ENCODE data around the gene PYY. TPM values are rescaled to one million over a fixed set of nuclear protein-coding genes. Genes with fewer than 3 reads are reported as not detected.
A peak's percentile ranks its signal among the peaks of the same experiment; 100 is the strongest.
"Not testable (repeated sequence)": the region's sequence is repeated elsewhere in the genome, so short reads cannot be mapped to it uniquely, and the experiment has no call there.

PYY gene
- polyA plus RNA-seq, 3 donors from 2014 or later: not detected

DNA sequence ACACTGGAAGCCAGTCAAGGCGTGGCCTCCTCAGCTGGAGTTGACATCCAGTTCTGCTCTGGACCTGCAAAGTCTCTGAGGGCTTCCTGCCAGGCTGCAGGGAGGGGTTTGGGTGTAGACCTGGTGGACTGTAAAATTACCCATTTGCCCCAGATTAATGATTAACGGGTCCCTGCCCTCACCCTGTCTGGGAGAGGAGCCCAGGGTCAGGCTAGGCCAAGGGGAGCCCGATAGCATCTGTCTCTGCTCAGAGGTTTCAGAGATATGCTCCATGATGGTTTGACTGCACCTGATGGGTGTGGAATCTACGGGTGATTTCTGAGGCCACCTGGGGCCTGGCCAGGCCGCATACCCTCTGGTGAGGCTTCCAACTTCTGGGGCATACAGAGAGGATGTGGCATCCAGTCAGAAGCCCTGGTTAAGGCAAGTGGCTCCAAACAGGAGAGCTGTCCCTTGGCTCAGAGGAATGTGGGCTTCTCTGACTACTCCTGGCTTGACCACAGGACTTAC, 22.6 kb downstream of the PYY start:
- Mint-ChIP-seq H3K27ac (no peak overlapping the region), H3K4me3 (no peak overlapping the region), H3K9me3 (no peaks in the 10 kb centered on the region), H3K4me1 (peaks cover 16 to 19% of the 10 kb centered on the region in 2 donors), H3K27me3 (ENCODE audit: low read depth in 3 of 3) (peaks cover 6 to 19% (median 12%) of the 10 kb centered on the region in 3 donors), H3K36me3 (no peaks in the 10 kb centered on the region)
- DNase-seq: no peak

- no peak for DNase-seq
- H3K4me3 Mint-ChIP-seq: no peak overlapping the region
- peaks cover 18 to 19% of the 10 kb centered on the region in 2 donors for H3K4me1 Mint-ChIP-seq
- no peaks in the 10 kb centered on the region for H3K9me3 Mint-ChIP-seq
- H3K27ac Mint-ChIP-seq: no peak overlapping the region
- H3K27me3 Mint-ChIP-seq (ENCODE audit: low read depth in 3 of 3): peaks cover 6 to 21% (median 13%) of the 10 kb centered on the region in 3 donors
- no peaks in the 10 kb centered on the region for H3K36me3 Mint-ChIP-seq
Measured at GRCh38 chr17:43928609-43929008, 25.1 kb downstream of the PYY start.

- H3K4me1 Mint-ChIP-seq: peaks cover 18 to 19% of the 10 kb centered on the region in 2 donors
- not testable (repeated sequence) for DNase-seq, H3K9me3 Mint-ChIP-seq, H3K36me3 Mint-ChIP-seq
- H3K27me3 Mint-ChIP-seq (ENCODE audit: low read depth in 3 of 3): peaks cover 6 to 24% (median 13%) of the 10 kb centered on the region in 3 donors
- peak overlapping the region; percentile 73 to 87 (median 79) for H3K4me3 Mint-ChIP-seq
- H3K27ac Mint-ChIP-seq: peak overlapping the region in 5 of 6 donors; percentile 5 to 80 (median 38)
Measured at GRCh38 chr17:43927929-43928328, 25.8 kb downstream of the PYY start.

- DNase-seq: no peak
- peak overlapping the region; percentile 73 to 87 (median 79) for H3K4me3 Mint-ChIP-seq
- H3K27me3 Mint-ChIP-seq (ENCODE audit: low read depth in 3 of 3): peaks cover 6 to 24% (median 11%) of the 10 kb centered on the region in 3 donors
- H3K36me3 Mint-ChIP-seq: no peaks in the 10 kb centered on the region
- no peaks in the 10 kb centered on the region for H3K9me3 Mint-ChIP-seq
- H3K27ac Mint-ChIP-seq: peak overlapping the region in 5 of 6 donors; percentile 5 to 80 (median 38)
- H3K4me1 Mint-ChIP-seq: peaks cover 18 to 19% of the 10 kb centered on the region in 2 donors
Measured at GRCh38 chr17:43927060-43927864, 26.5 kb downstream of the PYY start.

GRCh38 chr17:43924558-43924957, 29.2 kb downstream of the PYY start:
- peaks cover 18 to 19% of the 10 kb centered on the region in 2 donors for H3K4me1 Mint-ChIP-seq
- H3K4me3 Mint-ChIP-seq: no peak overlapping the region
- H3K27me3 Mint-ChIP-seq (ENCODE audit: low read depth in 3 of 3): peaks cover 4 to 18% (median 10%) of the 10 kb centered on the region in 3 donors
- DNase-seq: no peak
- no peak overlapping the region for H3K27ac Mint-ChIP-seq
- no peaks in the 10 kb centered on the region for H3K36me3 Mint-ChIP-seq
- H3K9me3 Mint-ChIP-seq: no peaks in the 10 kb centered on the region

GRCh38 chr17:43920500-43921095, 33.1 kb downstream of the PYY start:
- H3K36me3 Mint-ChIP-seq: no peaks in the 10 kb centered on the region
- H3K4me3 Mint-ChIP-seq: no peak overlapping the region

DNA sequence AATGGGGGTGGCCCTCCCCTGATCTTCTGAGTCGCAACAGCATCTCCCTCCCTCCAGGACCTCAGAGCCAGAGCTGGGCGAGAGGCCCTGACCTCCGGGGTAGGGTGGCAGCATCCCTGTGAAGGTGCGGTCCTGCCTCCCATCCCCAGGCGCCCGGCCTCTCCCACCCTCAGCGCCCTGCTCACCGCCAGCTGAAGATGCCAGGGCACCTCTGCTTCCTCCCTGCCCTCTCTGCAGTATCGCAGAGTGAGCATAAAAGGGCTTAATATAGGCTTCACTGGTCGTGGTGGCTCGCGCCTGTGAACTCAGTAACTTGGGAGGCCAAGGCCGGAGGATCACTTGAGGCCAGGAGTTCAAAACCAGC, 35.7 kb downstream of the PYY start:
- Mint-ChIP-seq H3K36me3 (no peaks in the 10 kb centered on the region), H3K4me3 (peak overlapping the region; percentile 71 to 82 (median 78)), H3K4me1 (peaks cover 13% of the 10 kb centered on the region in 2 donors), H3K27me3 (ENCODE audit: low read depth in 3 of 3) (peaks cover 3 to 6% (median 5%) of the 10 kb centered on the region in 3 donors), H3K27ac (no peak overlapping the region), H3K9me3 (no peaks in the 10 kb centered on the region)
- DNase-seq: no peak

More at GRCh38 chr17:43920500-43921095, 33.1 kb downstream of the PYY start:
- Mint-ChIP-seq H3K27ac (no peak overlapping the region), H3K9me3 (no peaks in the 10 kb centered on the region), H3K4me1 (peaks cover 13% of the 10 kb centered on the region in 2 donors), H3K27me3 (ENCODE audit: low read depth in 3 of 3) (peaks cover 2 to 10% (median 8%) of the 10 kb centered on the region in 3 donors)
- no peak for DNase-seq

GRCh38 chr17:43917348-43918025, 36.3 kb downstream of the PYY start:
- Mint-ChIP-seq H3K27ac (peak overlapping the region in 1 of 6 donors; percentile 7), H3K36me3 (no peaks in the 10 kb centered on the region), H3K9me3 (no peaks in the 10 kb centered on the region), H3K4me3 (peak overlapping the region; percentile 71 to 82 (median 78)), H3K27me3 (ENCODE audit: low read depth in 3 of 3) (peaks cover 3 to 6% (median 5%) of the 10 kb centered on the region in 3 donors), H3K4me1 (peaks cover 13% of the 10 kb centered on the region in 2 donors)
- peak in 2 of 3 donors; percentile 19 to 29 for DNase-seq

DNA sequence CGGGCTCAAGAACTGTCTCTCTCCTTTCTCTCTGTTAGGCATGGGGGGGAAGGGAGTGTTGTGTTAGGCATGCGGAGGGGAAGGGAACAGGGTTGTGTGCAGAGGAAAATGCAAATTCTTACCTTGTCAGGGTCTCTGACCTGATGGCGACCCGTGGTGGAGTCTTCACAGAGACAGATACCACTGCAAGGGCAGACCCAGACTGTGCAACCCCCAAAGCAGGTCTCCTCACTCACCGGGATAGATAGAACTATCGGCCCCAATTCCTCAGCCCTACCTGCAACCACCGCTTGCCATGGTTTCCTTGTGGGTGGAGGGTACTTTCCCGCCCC, 36.8 kb downstream of the PYY start:
- peak overlapping the region in 2 of 6 donors; percentile 7 to 46 for H3K27ac Mint-ChIP-seq
- H3K4me1 Mint-ChIP-seq: peaks cover 13% of the 10 kb centered on the region in 2 donors
- peak overlapping the region; percentile 71 to 82 (median 78) for H3K4me3 Mint-ChIP-seq
- no peak for DNase-seq
- H3K27me3 Mint-ChIP-seq (ENCODE audit: low read depth in 3 of 3): peaks cover 3 to 6% (median 5%) of the 10 kb centered on the region in 3 donors
- H3K36me3 Mint-ChIP-seq: no peaks in the 10 kb centered on the region
- H3K9me3 Mint-ChIP-seq: no peaks in the 10 kb centered on the region

- peaks cover 3 to 6% (median 5%) of the 10 kb centered on the region in 3 donors for H3K27me3 Mint-ChIP-seq (ENCODE audit: low read depth in 3 of 3)
- DNase-seq: no peak
- no peaks in the 10 kb centered on the region for H3K36me3 Mint-ChIP-seq
- no peak overlapping the region for H3K27ac Mint-ChIP-seq
- H3K4me3 Mint-ChIP-seq: peak overlapping the region in 4 of 5 donors; percentile 34 to 71 (median 38)
- no peaks in the 10 kb centered on the region for H3K9me3 Mint-ChIP-seq
- peaks cover 13% of the 10 kb centered on the region in 2 donors for H3K4me1 Mint-ChIP-seq
Measured at GRCh38 chr17:43916385-43916784, 37.4 kb downstream of the PYY start.

- Mint-ChIP-seq H3K36me3 (no peaks in the 10 kb centered on the region), H3K4me1 (peaks cover 13% of the 10 kb centered on the region in 2 donors), H3K27me3 (ENCODE audit: low read depth in 3 of 3) (peaks cover 3 to 6% (median 3%) of the 10 kb centered on the region in 3 donors), H3K27ac (no peak overlapping the region), H3K9me3 (no peaks in the 10 kb centered on the region), H3K4me3 (no peak overlapping the region)
- no peak for DNase-seq
Measured at GRCh38 chr17:43915559-43915958, 38.2 kb downstream of the PYY start.

DNA sequence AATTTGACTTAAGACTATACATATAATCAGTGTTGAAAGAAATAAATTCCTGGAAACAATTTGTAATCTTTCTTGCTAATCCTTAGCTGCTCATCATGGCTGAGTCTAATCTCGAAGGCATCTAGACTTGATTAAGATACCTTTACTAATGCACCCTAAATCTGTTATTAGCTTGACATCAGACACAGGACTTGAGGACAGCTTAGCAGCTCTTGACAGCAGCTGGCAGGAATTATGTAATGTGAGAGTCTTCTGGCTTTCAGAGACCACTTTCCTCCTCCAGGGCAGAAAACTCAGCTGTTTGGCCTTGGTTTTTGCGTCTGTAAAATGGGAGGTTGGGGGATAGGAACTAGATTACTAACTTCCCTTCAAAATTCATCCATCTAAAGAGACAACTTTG, 39.3 kb downstream of the PYY start:
- H3K27ac Mint-ChIP-seq: no peak overlapping the region

GRCh38 chr17:43913584-43913983, 40.2 kb downstream of the PYY start:
- Mint-ChIP-seq H3K36me3 (no peaks in the 10 kb centered on the region), H3K4me1 (peaks cover 13% of the 10 kb centered on the region in 2 donors), H3K27ac (no peak overlapping the region), H3K4me3 (no peak overlapping the region), H3K27me3 (ENCODE audit: low read depth in 3 of 3) (peaks cover 2 to 11% (median 5%) of the 10 kb centered on the region in 3 donors), H3K9me3 (no peaks in the 10 kb centered on the region)
- DNase-seq: no peak

More for the DNA sequence above, 39.3 kb downstream of the PYY start:
- peaks cover 13% of the 10 kb centered on the region in 2 donors for H3K4me1 Mint-ChIP-seq
- peaks cover 5 to 8% (median 7%) of the 10 kb centered on the region in 3 donors for H3K27me3 Mint-ChIP-seq (ENCODE audit: low read depth in 3 of 3)
- H3K4me3 Mint-ChIP-seq: no peak overlapping the region
- H3K36me3 Mint-ChIP-seq: no peaks in the 10 kb centered on the region
- H3K9me3 Mint-ChIP-seq: no peaks in the 10 kb centered on the region
- no peak for DNase-seq
